ENCODE data around the gene ENTPD3.

DNA sequence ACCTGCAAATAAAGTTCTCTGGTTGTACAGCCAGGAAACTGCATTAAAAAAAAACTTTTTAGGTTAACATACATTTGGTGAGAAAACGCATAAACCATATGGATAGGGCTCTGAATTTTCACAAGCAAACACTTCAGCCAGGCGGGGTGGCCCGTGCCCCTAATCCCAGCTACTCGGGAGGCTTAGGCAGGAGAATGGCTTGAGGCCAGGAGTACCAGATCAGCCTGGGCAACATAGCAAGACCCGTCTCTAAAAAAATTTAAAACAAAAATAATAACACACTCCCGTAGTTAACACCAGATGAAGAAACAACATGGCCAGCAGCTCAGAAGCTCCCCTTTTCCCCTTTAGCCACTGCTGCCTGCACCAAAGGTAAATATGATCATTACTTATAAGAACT lies 66.9 kb downstream of the ENTPD3 start:
- TF ChIP-seq CTCF (IDR thresholded peaks at IDR 0.05): no peak
- no peak for TF ChIP-seq POLR2A (IDR thresholded peaks at IDR 0.05)
